GM12878 (cell line): ENCODE measurements around the gene DENND6B.

ENCODE experiments used
- CHD1 ChIP-seq: IDR thresholded peaks from 2 replicates; pipeline ENCODE4 v1.6.1; 2012; ENCODE audit warnings: low read depth, low read length, improper control_type of control experiment
- CTCF ChIP-seq, 3 experiments: IDR thresholded peaks in 2 of 3; conservative IDR thresholded peaks in 1 of 3; 2 replicates each; pipeline ENCODE4 v1.5.1; 2011; ENCODE audit warnings: low read depth in 3 of 3, low read length in 3 of 3, mild to moderate bottlenecking in 3 of 3, control low read depth in 2 of 3, moderate library complexity in 2 of 3, inconsistent platforms in 1 of 3, mixed read lengths in 1 of 3; ENCODE audit not compliant: control insufficient read depth in 2 of 3, insufficient read depth in 1 of 3; ENCODE audit errors: extremely low read depth in 1 of 3
- FOXK2 ChIP-seq: fragments of 450-650 bp; IDR thresholded peaks from 2 replicates; pipeline ENCODE4 v1.6.1; 2017; ENCODE audit warnings: mild to moderate bottlenecking, moderate library complexity
- FOXM1 ChIP-seq: IDR thresholded peaks from 2 replicates; pipeline ENCODE4 v1.6.1; 2012; ENCODE audit warnings: low read depth, mild to moderate bottlenecking, inconsistent platforms, low read length, moderate library complexity
- HDAC6 ChIP-seq: fragments of 200-600 bp; sonication (generic); IDR thresholded peaks from one replicate; pipeline ENCODE4 v1.8.0; 2017; ENCODE audit warnings: antibody characterized with exemption; ENCODE audit not compliant: unreplicated experiment
- POLR2A ChIP-seq: IDR thresholded peaks from 2 replicates; pipeline ENCODE4 v1.6.1; 2011; ENCODE audit warnings: low read depth, mild to moderate bottlenecking, low read length
- REST ChIP-seq: IDR thresholded peaks from 2 replicates; pipeline ENCODE4 v1.6.1; 2012; ENCODE audit warnings: mild to moderate bottlenecking, low read depth, low read length

GRCh38 chr22:50310949-50311444 is 15.8 kb downstream of the DENND6B start:
- TF ChIP-seq CTCF (IDR thresholded peaks at IDR 0.05 in 2 of 3, conservative IDR thresholded peaks at IDR 0.05 in 1 of 3; ENCODE audit: control insufficient read depth in 2 of 3, extremely low read depth in 1 of 3, insufficient read depth in 1 of 3, low read depth in 3 of 3, low read length in 3 of 3): no peak
- no peak for TF ChIP-seq REST
- no peak for TF ChIP-seq HDAC6
- TF ChIP-seq FOXK2: no peak
- TF ChIP-seq FOXM1: no peak
- TF ChIP-seq POLR2A: no peak; the same call in 1 of the 2 replicates
- TF ChIP-seq CHD1: no peak
